ENCODE data around the gene RAB11B. TPM values are rescaled to one million over a fixed set of nuclear protein-coding genes. Genes with fewer than 3 reads are reported as not detected.

The RAB11B gene
- total and polyA plus RNA-seq, 9 of the 15 experiments (the other 6 are each of a cell fraction or from before 2014, with no cell fraction given), result 0.74 to 71.0 (median 13.8) TPM

DNA sequence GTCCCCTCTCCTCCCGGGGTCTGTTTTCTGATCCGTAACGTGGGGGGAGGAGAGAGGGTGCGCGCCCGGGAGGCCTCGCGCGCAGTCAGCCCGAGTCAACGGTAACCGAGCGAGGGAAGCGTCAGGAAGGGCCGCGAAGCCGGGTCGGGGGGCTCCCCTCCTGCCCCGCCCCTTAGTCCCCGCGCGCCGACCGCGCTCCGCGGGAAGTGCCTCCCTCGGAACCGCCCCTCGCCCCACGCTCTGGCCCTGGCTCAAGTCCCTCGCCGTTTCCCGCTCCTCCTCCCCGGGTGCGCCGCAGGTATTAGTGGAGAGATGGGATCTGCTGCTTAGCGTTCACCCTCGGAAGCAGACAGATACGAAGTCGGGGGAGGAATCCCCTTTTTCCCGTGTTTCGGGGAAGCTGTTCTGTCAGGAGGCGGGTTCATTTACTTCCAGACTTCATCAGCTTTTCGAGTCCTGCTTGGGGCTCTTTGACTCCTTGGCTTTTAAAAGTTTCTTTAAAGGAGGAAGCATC, 55.4 kb downstream of the RAB11B start (continued):
- TF ChIP-seq, protein P1, sequence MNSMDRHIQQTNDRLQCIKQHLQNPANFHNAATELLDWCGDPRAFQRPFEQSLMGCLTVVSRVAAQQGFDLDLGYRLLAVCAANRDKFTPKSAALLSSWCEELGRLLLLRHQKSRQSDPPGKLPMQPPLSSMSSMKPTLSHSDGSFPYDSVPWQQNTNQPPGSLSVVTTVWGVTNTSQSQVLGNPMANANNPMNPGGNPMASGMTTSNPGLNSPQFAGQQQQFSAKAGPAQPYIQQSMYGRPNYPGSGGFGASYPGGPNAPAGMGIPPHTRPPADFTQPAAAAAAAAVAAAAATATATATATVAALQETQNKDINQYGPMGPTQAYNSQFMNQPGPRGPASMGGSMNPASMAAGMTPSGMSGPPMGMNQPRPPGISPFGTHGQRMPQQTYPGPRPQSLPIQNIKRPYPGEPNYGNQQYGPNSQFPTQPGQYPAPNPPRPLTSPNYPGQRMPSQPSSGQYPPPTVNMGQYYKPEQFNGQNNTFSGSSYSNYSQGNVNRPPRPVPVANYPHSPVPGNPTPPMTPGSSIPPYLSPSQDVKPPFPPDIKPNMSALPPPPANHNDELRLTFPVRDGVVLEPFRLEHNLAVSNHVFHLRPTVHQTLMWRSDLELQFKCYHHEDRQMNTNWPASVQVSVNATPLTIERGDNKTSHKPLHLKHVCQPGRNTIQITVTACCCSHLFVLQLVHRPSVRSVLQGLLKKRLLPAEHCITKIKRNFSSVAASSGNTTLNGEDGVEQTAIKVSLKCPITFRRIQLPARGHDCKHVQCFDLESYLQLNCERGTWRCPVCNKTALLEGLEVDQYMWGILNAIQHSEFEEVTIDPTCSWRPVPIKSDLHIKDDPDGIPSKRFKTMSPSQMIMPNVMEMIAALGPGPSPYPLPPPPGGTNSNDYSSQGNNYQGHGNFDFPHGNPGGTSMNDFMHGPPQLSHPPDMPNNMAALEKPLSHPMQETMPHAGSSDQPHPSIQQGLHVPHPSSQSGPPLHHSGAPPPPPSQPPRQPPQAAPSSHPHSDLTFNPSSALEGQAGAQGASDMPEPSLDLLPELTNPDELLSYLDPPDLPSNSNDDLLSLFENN (IDR thresholded peaks at IDR 0.05; ENCODE audit: low read depth in 2 of 2, low read length in 2 of 2), result peak in 1 of 2 experiments; percentile 28; a peak in 1 of 4 replicates
- TF ChIP-seq ZNF431 (CRISPR knock-in tag; IDR thresholded peaks at IDR 0.05), result no peak
- TF ChIP-seq ZNF232 (CRISPR knock-in tag; IDR thresholded peaks at IDR 0.05), result no peak
- no peak for TF ChIP-seq STAT5A (IDR thresholded peaks at IDR 0.05; ENCODE audit: borderline replicate concordance, low read length)
- TF ChIP-seq, protein P2, sequence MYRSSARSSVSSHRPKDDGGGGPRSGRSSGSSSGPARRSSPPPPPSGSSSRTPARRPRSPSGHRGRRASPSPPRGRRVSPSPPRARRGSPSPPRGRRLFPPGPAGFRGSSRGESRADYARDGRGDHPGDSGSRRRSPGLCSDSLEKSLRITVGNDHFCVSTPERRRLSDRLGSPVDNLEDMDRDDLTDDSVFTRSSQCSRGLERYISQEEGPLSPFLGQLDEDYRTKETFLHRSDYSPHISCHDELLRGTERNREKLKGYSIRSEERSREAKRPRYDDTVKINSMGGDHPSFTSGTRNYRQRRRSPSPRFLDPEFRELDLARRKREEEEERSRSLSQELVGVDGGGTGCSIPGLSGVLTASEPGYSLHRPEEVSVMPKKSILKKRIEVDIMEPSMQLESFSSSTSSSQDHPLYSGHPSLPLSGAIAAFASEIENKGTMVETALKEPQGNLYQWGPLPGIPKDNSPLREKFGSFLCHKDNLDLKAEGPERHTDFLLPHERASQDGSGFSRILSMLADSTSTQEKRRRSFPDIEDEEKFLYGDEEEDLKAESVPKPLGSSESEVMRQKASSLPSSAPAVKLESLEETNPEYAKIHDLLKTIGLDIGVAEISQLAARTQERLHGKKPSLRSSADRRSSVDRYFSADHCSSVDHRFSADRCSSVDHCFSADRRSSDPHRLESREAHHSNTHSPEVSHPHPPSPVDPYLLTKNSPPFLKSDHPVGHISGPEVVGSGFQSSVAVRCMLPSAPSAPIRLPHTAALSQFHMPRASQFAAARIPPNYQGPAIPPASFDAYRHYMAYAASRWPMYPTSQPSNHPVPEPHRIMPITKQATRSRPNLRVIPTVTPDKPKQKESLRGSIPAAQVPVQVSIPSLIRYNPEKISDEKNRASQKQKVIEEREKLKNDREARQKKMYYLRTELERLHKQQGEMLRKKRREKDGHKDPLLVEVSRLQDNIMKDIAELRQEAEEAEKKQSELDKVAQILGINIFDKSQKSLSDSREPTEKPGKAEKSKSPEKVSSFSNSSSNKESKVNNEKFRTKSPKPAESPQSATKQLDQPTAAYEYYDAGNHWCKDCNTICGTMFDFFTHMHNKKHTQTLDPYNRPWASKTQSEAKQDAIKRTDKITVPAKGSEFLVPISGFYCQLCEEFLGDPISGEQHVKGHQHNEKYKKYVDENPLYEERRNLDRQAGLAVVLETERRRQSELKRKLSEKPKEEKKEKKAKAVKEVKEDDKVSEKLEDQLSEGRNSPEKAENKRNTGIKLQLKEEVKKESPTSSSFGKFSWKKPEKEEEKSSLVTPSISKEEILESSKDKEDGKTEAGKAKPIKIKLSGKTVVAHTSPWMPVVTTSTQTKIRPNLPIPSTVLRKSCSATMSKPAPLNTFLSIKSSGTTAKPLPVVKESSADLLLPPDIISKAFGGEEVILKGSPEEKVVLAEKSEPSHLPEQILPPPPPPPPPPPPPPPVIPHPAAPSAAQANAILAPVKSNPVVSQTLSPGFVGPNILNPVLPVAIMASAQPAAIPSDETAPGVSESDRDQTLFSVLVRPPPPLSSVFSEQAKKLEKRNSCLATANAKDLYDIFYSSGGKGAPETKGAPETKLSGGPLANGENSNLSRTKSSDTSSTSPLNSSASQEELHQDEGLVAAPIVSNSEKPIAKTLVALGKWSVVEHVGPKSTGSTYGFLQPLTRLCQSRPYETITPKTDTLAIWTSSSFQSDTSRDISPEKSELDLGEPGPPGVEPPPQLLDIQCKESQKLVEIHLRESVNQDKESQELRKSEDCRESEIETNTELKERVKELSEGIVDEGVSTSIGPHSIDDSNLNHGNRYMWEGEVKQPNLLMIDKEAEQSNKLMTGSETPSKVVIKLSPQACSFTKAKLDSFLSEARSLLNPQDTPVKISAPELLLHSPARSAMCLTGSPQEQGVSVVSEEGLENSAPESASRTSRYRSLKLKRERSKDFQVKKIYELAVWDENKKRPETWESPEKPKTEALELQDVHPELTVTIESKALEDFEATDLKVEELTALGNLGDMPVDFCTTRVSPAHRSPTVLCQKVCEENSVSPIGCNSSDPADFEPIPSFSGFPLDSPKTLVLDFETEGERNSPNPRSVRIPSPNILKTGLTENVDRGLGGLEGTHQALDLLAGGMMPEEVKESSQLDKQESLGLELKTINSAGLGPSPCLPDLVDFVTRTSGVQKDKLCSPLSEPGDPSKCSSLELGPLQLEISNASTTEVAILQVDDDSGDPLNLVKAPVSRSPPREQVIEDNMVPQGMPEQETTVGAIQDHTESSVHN (IDR thresholded peaks at IDR 0.05; ENCODE audit: borderline replicate concordance in 1 of 2, low read depth in 1 of 2), result no peak
- TF ChIP-seq POLR3G (IDR thresholded peaks at IDR 0.05; ENCODE audit: extremely low read depth, insufficient read length, insufficient replicate concordance), result no peak
- no peak for TF ChIP-seq L3MBTL2 (IDR thresholded peaks at IDR 0.05)
- TF ChIP-seq GATAD2A (IDR thresholded peaks at IDR 0.05), result no peak
- no peak for TF ChIP-seq NUFIP1 (IDR thresholded peaks at IDR 0.05; ENCODE audit: partially characterized antibody)
- TF ChIP-seq SRF (CRISPR knock-in tag; IDR thresholded peaks at IDR 0.05), result 0 out of 4 replicates have a peak, but pooled peaks of 1 of the 2 experiments have one; percentile 6
- no peak for TF ChIP-seq JUNB (CRISPR knock-in tag; conservative IDR thresholded peaks at IDR 0.05)
- TF ChIP-seq XRCC4 (IDR thresholded peaks at IDR 0.05; ENCODE audit: extremely low read depth, insufficient read depth, insufficient read length), result no peak
- no peak for TF ChIP-seq NRF1 (conservative IDR thresholded peaks at IDR 0.05 in 1 of 2, IDR thresholded peaks at IDR 0.05 in 1 of 2)
- no peak for TF ChIP-seq NR1H2 (CRISPR knock-in tag; IDR thresholded peaks at IDR 0.05)
- TF ChIP-seq ZNF3 (CRISPR knock-in tag; IDR thresholded peaks at IDR 0.05), result no peak
- peak; percentile 38; the same call in 1 of the 2 replicates for TF ChIP-seq KLF13 (tag; IDR thresholded peaks at IDR 0.05; ENCODE audit: borderline replicate concordance, low read depth)
- TF ChIP-seq ZNF224 (CRISPR knock-in tag; IDR thresholded peaks at IDR 0.05), result no peak

Measured in K562 (cell line).